Raji (cell line): ENCODE results near the gene KEL.

Source experiments
- POLR2A ChIP-seq: IDR thresholded peaks from 2 replicates; pipeline ENCODE4 v1.6.1; 2011; ENCODE audit warnings: low read depth, low read length, control low read depth; ENCODE audit not compliant: insufficient read depth

KEL gene

DNA sequence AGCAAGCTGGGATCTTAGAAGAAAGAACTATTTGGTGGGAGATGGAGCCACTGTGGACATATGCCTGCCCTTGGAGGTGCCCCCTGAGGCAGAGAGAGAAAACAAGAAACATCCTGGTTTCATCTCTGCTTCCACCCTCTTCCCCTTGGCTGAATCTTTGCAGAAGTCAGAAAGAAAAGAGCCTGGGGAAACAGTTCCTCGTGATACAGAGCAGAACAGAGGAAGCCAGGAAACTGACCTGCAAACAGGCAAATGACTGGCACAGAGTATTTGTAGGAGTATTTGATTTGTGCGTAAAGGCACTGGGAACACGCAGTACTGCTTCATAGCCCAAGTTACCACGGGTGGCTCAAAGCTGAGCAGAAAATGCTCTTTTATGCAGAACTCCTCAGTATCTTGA lies 7.0 kb upstream of the KEL start:
- no peak for TF ChIP-seq POLR2A

DNA sequence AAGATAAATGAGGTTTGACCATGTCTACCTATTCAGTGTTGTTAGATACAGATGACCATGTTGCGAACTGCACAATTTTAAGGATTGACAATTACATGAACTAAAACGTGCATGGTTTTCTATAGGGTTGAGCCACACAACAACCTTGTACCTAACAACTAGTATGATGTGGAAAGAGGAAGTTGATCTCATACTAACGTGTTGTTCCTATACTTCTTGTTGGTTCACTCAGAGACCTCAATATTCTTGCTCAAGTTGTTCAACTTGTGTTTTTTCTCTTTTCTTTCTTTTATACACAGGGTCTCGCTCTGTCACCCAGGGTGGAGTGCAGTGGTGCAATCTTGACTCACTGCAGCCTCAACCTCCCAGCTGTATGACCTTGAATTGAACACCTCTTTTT lies 6.1 kb upstream of the KEL start:
- no peak for TF ChIP-seq POLR2A

DNA sequence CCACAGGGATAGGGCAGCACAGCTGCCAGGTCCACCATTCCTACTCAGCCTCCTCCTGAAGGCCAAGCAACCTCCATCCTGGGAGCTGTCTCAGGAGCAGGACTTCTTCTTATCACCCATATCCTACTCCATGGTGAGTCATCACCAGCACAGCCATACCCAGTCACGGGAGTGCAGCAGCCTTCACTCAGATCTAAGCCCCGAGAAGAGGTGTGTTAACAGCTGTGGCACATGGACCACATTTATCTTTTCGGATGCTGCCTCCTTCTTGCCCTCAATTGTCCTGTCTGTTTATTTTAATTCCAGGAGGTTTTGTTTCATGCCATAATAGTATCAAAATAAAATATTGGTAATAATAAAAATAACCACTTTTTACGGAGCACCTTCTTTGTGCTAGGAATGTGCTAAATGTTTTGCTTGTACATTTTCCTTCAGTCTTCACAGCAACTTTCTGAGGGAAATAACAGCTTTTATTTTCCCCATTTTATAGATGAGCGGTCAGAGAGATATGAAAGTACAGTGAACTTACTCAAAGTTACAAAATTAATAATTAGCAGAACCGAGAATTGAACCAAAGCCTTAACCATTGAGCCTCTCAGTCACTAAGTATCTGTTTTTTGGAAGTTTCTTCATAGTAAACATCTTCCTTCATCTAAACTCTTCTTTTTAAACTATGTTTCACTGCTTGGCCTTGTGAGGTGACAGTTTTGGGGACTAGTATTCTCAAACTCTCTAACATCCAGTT lies 2.5 kb upstream of the KEL start:
- no peak for TF ChIP-seq POLR2A

DNA sequence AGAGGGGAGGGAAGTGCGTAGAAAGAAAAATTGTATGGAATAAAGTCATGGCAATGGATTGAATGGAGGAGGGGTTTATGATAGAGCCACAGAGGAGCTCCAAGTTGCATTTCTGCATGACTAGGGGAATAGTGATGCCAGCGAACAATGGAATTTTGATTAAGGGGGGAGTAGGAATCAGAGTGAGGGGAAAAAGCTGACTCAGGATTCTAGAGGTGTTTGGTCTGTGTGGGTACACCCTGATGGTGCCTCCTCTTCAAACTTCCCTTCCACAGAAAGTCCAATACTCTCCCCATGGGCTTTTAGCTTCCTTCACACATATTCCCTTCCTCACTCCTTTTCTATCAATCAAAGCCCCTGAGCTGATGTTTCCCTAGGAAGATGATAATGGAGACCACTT lies 1.8 kb upstream of the KEL start:
- no peak for TF ChIP-seq POLR2A

DNA sequence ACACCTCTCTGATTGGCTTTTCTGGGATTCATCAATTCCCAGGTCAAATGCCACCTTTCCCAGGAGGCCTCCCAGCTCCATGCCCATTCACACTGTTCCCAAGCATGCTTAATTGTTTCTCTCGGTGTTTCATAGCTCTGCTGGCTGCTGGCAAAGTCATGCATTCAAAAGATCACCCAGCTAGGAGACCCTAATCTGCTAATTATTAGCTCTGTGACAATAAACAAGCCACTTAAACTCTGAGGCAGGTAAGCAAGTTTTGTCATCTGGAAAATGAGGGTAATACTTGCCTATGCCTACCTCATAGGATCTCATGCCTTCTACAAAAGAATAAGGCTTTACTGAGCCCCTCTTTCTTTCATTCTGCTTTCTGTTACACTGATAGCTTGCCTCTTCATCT lies 828 bp upstream of the KEL start:
- no peak for TF ChIP-seq POLR2A

DNA sequence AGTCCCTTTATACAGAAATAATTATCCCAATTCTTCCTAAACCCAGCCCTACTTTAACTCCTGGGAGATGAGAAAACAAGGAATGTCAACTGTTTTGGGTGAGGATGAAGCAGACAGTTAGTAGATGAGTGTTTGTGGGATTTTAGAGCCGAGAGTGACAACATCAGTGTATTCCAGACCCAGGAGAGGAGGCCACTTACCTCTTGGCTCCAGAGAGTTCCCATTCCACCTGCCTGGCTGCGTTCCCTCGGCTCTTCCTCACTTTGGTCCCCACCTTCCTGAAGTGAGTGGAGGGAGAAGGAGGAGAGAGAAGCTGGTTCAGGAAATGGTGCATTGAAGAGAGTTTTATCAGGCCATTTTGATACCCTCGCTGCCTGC lies 579 bp downstream of the KEL start:
- no peak for TF ChIP-seq POLR2A

DNA sequence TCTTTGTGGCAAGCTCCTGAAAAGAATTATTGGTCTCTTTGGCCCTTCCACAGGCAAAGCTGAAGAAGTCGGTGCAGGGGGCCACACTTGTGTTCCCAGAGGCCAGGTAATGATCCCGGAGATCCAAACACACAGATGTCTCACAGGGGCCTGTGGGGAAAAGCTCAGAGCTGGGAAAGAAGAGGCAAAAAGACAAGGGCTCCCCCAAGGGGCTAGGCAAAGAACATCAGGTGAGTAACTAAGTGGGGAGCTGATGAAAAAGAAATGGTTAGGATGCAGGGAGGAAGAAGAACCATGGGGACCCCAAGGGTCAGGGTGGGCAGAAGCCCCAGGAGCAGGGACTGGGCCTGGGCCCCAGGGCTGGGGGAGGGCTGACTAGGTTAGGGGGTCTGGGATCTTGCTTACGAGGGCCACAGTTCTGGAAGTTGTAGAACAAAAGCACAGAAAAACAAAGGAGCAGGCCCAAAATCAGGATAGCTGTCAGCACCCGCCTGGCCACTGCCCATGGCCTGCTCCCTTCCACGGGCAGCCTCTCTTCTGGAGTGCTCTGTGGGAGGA lies 1.1 kb downstream of the KEL start:
- TF ChIP-seq POLR2A: no peak

DNA sequence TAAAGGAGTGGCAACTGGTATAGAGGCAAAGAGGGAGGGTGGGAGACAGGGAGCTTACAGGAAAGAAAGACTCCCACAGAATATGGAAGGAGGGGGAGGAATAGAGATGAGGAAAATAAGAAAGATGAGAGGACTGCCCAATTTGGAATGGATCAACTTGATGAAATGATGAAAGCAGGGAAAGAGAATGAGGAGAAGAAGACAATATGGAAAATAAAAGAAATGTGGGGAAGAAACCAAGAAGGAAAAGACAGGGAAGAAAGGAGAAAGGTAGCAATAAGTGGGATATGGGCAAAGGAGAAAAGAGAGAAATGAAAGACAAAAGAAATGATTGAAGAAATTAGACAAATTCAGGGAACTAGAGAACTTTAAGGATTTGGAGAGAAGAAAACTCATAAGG lies 3.0 kb downstream of the KEL start:
- TF ChIP-seq POLR2A: no peak

DNA sequence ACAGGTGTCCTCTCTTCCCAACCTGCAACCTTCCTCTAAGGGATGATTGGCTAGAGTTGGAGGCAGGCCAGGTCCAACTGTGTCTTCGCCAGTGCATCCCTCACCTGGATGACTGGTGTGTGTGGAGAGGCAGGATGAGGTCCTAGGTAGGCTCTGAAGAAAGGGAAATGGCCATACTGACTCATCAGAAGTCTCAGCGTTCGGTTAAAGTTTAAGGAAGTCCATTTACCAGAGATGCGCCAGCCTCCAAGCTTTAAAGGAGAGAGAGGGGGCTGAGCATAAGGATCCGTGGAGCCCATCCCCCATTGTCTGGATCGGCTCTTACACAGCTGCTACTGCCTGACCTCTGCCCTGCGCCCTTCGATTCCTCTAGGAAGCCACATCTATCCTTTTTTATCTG lies 4.4 kb downstream of the KEL start:
- TF ChIP-seq POLR2A: no peak

DNA sequence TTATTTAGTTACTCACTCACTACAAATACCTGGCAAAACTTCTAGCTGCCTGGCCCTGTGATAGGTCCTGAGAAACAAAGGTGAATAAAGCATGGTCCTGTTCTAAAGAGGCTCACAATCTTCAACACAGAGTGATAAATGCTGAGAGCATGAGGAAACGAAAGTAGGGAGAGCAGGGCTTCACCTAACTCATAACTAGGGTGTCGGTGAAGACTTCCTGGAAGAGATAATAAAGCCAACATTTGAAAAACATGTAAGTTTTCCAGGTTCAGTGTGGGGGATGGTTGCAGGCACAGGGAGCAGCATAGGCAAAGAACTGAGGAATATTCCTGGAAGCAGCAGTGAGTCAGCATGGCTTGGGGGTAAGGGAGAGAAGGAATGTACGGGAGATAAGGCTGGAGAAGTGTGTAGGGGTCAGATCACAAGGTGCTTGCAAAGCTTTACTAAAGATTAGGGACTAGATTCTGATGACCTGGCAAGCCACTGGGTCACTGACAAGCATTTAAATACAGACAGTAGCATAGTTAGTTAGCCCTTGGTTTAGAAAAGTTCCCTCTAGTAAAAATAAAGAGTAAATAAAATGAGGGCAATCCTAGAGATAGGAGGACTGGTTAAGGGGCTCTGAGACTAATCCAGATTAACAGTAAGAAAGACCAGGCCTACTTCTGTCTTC lies 5.1 kb downstream of the KEL start:
- TF ChIP-seq POLR2A: no peak

DNA sequence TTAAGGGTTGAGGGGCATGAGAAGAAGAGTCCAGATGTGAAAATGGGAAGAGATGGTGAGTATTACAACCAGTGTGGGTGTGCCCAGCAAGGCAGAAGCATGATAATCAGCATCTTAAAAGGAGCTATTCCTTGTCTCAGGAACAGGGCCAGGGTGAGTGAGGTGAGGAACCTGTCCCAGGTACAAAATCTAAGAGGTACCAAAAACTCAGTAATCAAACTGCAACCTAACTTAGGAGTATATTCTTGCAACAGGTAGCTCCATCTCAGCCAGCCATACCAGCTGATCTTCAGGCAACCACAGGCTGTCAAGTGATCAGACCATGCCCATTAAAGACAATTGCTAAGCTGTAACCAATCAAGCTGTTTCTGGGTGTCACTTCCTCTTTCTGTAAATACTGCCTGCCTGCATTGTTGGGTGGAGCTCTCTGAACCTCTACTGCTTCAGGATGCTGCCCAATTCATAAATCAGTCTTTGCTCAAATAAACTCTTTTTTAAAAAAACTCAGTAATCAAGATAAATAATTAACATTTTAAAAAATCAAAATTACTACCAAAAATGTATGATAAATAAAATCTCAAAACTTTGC lies 7.4 kb downstream of the KEL start:
- TF ChIP-seq POLR2A: no peak

DNA sequence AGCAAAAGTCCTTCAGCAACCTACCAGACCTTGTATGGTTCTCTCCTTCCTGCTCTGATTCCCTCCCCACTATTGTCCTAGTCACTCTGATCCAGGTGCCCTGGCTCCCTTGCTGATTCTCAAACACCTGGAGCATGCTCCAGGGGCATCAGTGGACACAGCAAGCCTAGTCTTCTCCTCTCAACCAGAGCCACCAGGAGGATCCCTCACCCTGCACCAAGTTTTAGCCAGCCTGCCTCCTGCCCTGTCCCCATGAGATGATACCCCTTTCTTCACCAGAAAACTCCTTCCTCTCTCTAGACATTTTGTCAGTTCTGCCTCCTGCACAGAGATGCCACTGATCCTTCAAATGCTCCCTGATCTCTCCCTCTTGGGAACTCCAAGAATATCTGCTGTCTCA lies 11.9 kb downstream of the KEL start:
- TF ChIP-seq POLR2A: no peak

DNA sequence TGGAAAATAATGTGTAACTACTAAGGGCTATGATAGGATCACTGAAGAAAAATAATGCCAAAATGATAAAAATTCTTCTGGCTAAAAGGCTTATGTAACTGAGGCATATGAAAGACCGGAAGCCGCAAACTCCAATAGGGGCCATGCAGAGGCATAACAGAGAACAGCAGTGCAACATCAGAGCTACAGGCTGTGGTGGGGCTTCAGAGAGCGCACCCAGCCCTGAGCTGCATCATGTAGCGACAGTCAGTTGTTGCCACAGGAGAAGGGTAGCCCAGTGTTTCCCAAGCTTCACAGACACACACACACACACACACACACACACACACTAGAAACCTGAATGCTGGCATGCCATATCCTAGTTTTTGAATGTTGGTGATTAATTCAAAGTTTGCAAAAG lies 13.6 kb downstream of the KEL start:
- TF ChIP-seq POLR2A: no peak

DNA sequence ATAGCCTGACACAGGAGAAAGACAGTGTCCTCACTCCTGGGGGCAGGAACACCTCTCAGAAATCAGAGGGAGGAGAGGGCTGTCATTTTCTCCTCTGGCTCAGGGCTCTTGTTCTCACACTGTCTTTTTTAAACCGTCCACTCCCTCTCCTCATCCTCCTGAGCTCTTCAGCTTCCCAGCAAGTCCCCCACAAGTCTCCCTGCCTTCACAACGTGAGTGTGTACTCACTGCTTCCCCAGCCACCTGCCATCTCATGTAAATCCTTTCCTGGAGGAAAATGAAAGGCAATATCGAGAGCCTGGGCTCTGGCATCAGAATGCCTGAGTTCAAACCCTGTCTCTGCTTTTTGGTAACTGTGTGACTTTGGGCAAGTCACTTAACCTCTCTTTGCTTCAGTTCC lies 17.2 kb downstream of the KEL start:
- no peak for TF ChIP-seq POLR2A

DNA sequence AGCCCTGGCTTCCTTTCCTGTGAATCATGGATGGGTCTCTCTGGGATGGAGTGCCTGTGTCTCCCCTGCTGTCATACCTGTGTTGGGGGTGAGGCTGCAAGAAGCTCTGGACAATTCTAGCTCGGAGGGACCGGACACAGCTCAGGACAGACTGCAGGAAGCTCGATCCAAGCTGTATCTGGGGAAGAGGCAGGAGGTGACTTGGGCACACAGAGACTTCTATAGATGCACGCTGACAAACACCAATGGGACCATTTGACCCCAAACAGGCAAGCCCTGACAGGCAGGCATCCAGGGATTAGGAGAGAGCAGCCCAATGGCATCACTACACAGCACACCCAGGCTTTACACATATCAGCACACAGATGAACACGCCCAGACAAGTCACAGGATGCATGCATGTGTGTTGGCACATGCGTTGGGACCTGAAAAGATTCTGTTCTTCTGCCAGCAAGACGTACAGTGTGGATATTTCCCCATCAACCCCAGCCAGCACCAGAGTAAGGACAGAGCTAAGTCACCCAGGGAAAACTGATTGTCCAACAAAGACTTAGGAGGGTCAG lies 18.4 kb downstream of the KEL start:
- TF ChIP-seq POLR2A: no peak

DNA sequence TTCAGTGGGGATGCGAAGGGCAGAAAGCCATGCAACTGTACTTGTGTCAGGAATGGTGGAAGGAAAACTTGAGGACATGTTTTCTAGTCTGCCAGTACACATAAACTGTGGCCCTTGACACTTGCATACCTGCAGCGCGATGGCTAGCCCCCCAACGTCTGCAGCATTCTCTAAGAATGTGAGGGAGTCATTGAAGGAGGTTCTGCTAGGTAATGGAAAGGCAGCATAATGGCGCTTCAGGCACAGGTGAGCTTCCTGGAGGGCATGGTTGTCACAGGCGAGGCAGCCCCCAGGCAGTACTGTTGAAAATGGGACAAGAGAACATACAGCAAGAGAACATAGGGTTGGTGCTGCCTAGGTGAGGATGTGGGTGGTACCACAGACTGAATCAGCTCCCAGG lies 19.4 kb downstream of the KEL start:
- no peak for TF ChIP-seq POLR2A
